ENCODE data around the gene PSMA5.

Gene PSMA5

GRCh38 chr1:109356915-109357314 is 69.3 kb downstream of the PSMA5 start:
- Mint-ChIP-seq H3K4me1 (no peaks in the 10 kb centered on the region), H3K27ac (no peak overlapping the region), H3K27me3 (peaks cover 0 to 6% of the 10 kb centered on the region in 2 donors), H3K36me3 (no peaks in the 10 kb centered on the region), H3K9me3 (no peaks in the 10 kb centered on the region), H3K4me3 (no peak overlapping the region)
- no peak for DNase-seq
- ATAC-seq (replicated peaks): no peak

- Mint-ChIP-seq H3K27me3 (peaks cover 0 to 6% of the 10 kb centered on the region in 2 donors), H3K4me3 (no peak overlapping the region), H3K4me1 (no peaks in the 10 kb centered on the region), H3K27ac (no peak overlapping the region), H3K9me3 (no peaks in the 10 kb centered on the region), H3K36me3 (no peaks in the 10 kb centered on the region)
- no peak for DNase-seq
- no peak for ATAC-seq (replicated peaks)
These were observed 69.7 kb downstream of the PSMA5 start for GRCh38 chr1:109356505-109356904.

- ATAC-seq (replicated peaks): no peak
- no peaks in the 10 kb centered on the region for H3K4me1 Mint-ChIP-seq
- DNase-seq: no peak
- H3K27me3 Mint-ChIP-seq: peaks cover 0 to 6% of the 10 kb centered on the region in 2 donors
- H3K9me3 Mint-ChIP-seq: no peaks in the 10 kb centered on the region
- H3K4me3 Mint-ChIP-seq: no peak overlapping the region
- no peaks in the 10 kb centered on the region for H3K36me3 Mint-ChIP-seq
- no peak overlapping the region for H3K27ac Mint-ChIP-seq
These were observed 71.3 kb downstream of the PSMA5 start for GRCh38 chr1:109354929-109355328.

GRCh38 chr1:109351457-109351856 is 74.8 kb downstream of the PSMA5 start:
- DNase-seq (no peak), ATAC-seq (replicated peaks) (no peak)
- H3K27ac Mint-ChIP-seq: no peak overlapping the region
- H3K9me3 Mint-ChIP-seq: no peaks in the 10 kb centered on the region
- no peak overlapping the region for H3K4me3 Mint-ChIP-seq
- peaks cover 0 to 6% of the 10 kb centered on the region in 2 donors for H3K27me3 Mint-ChIP-seq
- no peaks in the 10 kb centered on the region for H3K36me3 Mint-ChIP-seq
- H3K4me1 Mint-ChIP-seq: no peaks in the 10 kb centered on the region

- DNase-seq (no peak), ATAC-seq (replicated peaks) (no peak)
- Mint-ChIP-seq H3K27ac (no peak overlapping the region), H3K4me3 (no peak overlapping the region), H3K36me3 (no peaks in the 10 kb centered on the region), H3K27me3 (peaks cover 0 to 6% of the 10 kb centered on the region in 2 donors), H3K4me1 (no peaks in the 10 kb centered on the region), H3K9me3 (no peaks in the 10 kb centered on the region)
These were observed 75.6 kb downstream of the PSMA5 start for GRCh38 chr1:109350655-109351054.

GRCh38 chr1:109350182-109350581 is 76.1 kb downstream of the PSMA5 start:
- ATAC-seq (replicated peaks): no peak
- Mint-ChIP-seq H3K9me3 (no peaks in the 10 kb centered on the region), H3K36me3 (no peaks in the 10 kb centered on the region), H3K27ac (no peak overlapping the region), H3K27me3 (peaks cover 0 to 6% of the 10 kb centered on the region in 2 donors), H3K4me3 (no peak overlapping the region), H3K4me1 (no peaks in the 10 kb centered on the region)
- DNase-seq: no peak

Data from stimulated activated naive B cell treated with anti-CD40 and anti-IgM and Interleukin-4, amounts not matched to agents 10 μg/mL and 1 μg/mL and 100 μg/mL, for 72 hours (primary cell).